ENCODE results near the gene LNPEP.

Gene LNPEP

GRCh38 chr5:96919754-96920197 lies 16.1 kb upstream of the LNPEP start:
- DNase-seq (ENCODE audit: low read depth), result peak; percentile 36
- no peak for TF ChIP-seq CTCF (IDR thresholded peaks at IDR 0.05; ENCODE audit: insufficient read depth, low read depth, low read length, missing control alignments)
- no peak overlapping the region for H3K4me3 ChIP-seq (ENCODE audit: low read length)

GRCh38 chr5:96920744-96921355 lies 15.0 kb upstream of the LNPEP start:
- no peak for TF ChIP-seq CTCF (IDR thresholded peaks at IDR 0.05; ENCODE audit: insufficient read depth, low read depth, low read length, missing control alignments)
- no peak for DNase-seq (ENCODE audit: low read depth)
- no peak overlapping the region for H3K4me3 ChIP-seq (ENCODE audit: low read length)

- no peak for TF ChIP-seq CTCF (IDR thresholded peaks at IDR 0.05; ENCODE audit: insufficient read depth, low read depth, low read length, missing control alignments)
- no peak overlapping the region for H3K4me3 ChIP-seq (ENCODE audit: low read length)
- DNase-seq (ENCODE audit: low read depth), result no peak
Observed at GRCh38 chr5:96922499-96923244, 13.2 kb upstream of the LNPEP start.

GRCh38 chr5:96924016-96924443 lies 11.8 kb upstream of the LNPEP start:
- no peak overlapping the region for H3K4me3 ChIP-seq (ENCODE audit: low read length)
- DNase-seq (ENCODE audit: low read depth), result peak; percentile 94
- TF ChIP-seq CTCF (IDR thresholded peaks at IDR 0.05; ENCODE audit: insufficient read depth, low read depth, low read length, missing control alignments), result no peak

GRCh38 chr5:96926276-96926675 lies 9.6 kb upstream of the LNPEP start:
- TF ChIP-seq CTCF (IDR thresholded peaks at IDR 0.05; ENCODE audit: insufficient read depth, low read depth, low read length, missing control alignments), result no peak
- no peak for DNase-seq (ENCODE audit: low read depth)
- no peak overlapping the region for H3K4me3 ChIP-seq (ENCODE audit: low read length)

- TF ChIP-seq CTCF (IDR thresholded peaks at IDR 0.05; ENCODE audit: insufficient read depth, low read depth, low read length, missing control alignments), result no peak
- H3K4me3 ChIP-seq (ENCODE audit: low read length), result no peak overlapping the region
- DNase-seq (ENCODE audit: low read depth), result peak; percentile 44
Observed at GRCh38 chr5:96927008-96927407, 8.9 kb upstream of the LNPEP start.

Data from epithelial cell of esophagus (primary cell).